DND-41 (cell line): Measurements from ENCODE around the gene PFN1.

ENCODE experiments used
- ATAC-seq: fragments of 200-7000 bp; cut with Tn5 transposase; 3 replicates; pipeline ENCODE4 v1.9.1; 2021; ENCODE audit warnings: low read depth; ENCODE audit not compliant: insufficient read depth
- DNase-seq: peaks from one replicate; pipeline ENCODE4 v3.0.0-alpha.2; 2020
- H2AFZ ChIP-seq: 2 replicates; pipeline ENCODE4 v1.6.0; 2012; ENCODE audit warnings: low read depth, low read length
- H3K27ac ChIP-seq: 2 replicates; pipeline ENCODE4 v1.5.1; 2012; ENCODE audit warnings: low read length, inconsistent platforms
- H3K27me3 ChIP-seq: fragments of 200-600 bp; sonication (generic); 2 replicates; pipeline ENCODE4 v1.6.0; 2012; ENCODE audit warnings: low read length, mild to moderate bottlenecking, inconsistent platforms; ENCODE audit not compliant: insufficient read depth, poor library complexity
- H3K36me3 ChIP-seq: 2 replicates; pipeline ENCODE4 v1.5.1; 2012; ENCODE audit warnings: low read length, inconsistent platforms; ENCODE audit not compliant: insufficient read depth
- H3K4me1 ChIP-seq: 2 replicates; pipeline ENCODE4 v1.5.1; 2012; ENCODE audit warnings: mild to moderate bottlenecking, low read length; ENCODE audit not compliant: insufficient read depth
- H3K4me2 ChIP-seq: 2 replicates; pipeline ENCODE4 v1.6.0; 2012; ENCODE audit warnings: mild to moderate bottlenecking, moderate library complexity, low read length, inconsistent platforms; ENCODE audit not compliant: insufficient read depth
- H3K4me3 ChIP-seq, 2 experiments: fragments of 200-600 bp in 1 of 2; shearing (Covaris generic) in 1 of 2; 2 replicates each; pipeline ENCODE4 v1.5.1; 2012 to 2016; ENCODE audit warnings: inconsistent platforms in 2 of 2, low read length in 2 of 2, mild to moderate bottlenecking in 2 of 2, low read depth in 1 of 2, moderate library complexity in 1 of 2
- H3K79me2 ChIP-seq: 2 replicates; pipeline ENCODE4 v1.6.0; 2012; ENCODE audit warnings: low read length, inconsistent platforms; ENCODE audit not compliant: insufficient read depth
- H3K9ac ChIP-seq: 2 replicates; pipeline ENCODE4 v1.6.0; 2012; ENCODE audit warnings: low read depth, mild to moderate bottlenecking, inconsistent platforms, low read length, moderate library complexity
- H3K9me3 ChIP-seq: 2 replicates; pipeline ENCODE4 v1.5.1; 2012; ENCODE audit warnings: low read length, moderate library complexity, mild to moderate bottlenecking, inconsistent platforms; ENCODE audit not compliant: insufficient read depth, severe bottlenecking
- H4K20me1 ChIP-seq: 2 replicates; pipeline ENCODE4 v1.6.0; 2012; ENCODE audit warnings: low read length; ENCODE audit not compliant: insufficient read depth
- EZH2 ChIP-seq: IDR thresholded peaks from 3 replicates; pipeline ENCODE4 v1.6.1; 2012; ENCODE audit warnings: borderline replicate concordance, low read depth, mild to moderate bottlenecking, moderate library complexity, low read length, inconsistent platforms; ENCODE audit not compliant: severe bottlenecking
- TF ChIP-seq, protein P1 (sequence below): IDR thresholded peaks from 2 replicates; pipeline ENCODE4 v1.5.1; 2012; ENCODE audit warnings: borderline replicate concordance, low read length, moderate library complexity, mild to moderate bottlenecking; ENCODE audit not compliant: poor library complexity, severe bottlenecking; ENCODE audit errors: extremely low read depth

PFN1 gene

DNA sequence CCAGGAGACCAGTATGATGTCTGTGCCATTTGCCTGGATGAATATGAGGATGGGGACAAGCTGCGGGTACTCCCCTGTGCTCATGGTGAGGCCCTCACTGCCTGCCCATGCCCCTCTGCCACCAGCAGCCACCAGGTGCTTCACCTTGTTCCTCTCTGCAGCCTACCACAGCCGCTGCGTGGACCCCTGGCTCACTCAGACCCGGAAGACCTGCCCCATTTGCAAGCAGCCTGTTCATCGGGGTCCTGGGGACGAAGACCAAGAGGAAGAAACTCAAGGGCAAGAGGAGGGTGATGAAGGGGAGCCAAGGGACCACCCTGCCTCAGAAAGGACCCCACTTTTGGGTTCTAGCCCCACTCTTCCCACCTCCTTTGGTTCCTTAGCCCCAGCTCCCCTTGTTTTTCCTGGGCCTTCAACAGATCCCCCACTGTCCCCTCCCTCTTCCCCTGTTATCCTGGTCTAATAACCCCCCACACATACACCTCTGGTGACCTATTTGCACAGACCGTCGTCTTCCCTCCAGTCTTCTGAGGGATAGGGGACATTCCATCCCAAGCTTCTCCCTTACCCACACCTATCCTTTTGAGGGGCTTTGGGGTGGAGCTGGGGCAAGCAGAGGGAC, 3.7 kb downstream of the PFN1 start:
- no peak for ATAC-seq
- peaks cover 70% of the 10 kb centered on the region for H3K4me1 ChIP-seq

DNA sequence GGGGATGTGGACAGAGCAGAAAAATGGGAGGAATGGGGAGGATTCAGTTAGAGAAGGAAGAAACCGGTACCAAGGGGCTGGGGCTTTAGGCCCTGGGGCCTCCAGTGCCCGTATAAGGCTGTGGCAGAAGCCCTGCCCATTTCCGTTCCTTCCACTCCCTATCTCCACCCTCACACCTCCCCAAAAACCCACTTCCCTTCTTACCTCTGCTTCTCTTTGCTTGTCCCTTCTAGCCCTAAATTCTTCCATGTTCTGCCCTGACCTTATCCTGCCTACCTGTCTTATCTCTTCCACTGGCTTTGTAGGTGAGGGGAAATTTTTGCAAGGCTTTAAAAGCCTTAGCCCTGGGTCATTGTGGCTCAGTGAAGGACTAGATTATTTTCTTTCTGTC, 4.2 kb downstream of the PFN1 start:
- Histone ChIP-seq H2AFZ (no peak overlapping the region), H3K4me3 (peak overlapping the region in 1 of 2 experiments; percentile 26; a peak in 1 of 4 replicates), H3K4me1 (peaks cover 70% of the 10 kb centered on the region), H3K9ac (peak overlapping the region; percentile 82; the same call in 1 of the 2 replicates), H3K4me2 (peak overlapping the region; percentile 97), H3K27me3 (no peaks in the 10 kb centered on the region), H3K9me3 (no peaks in the 10 kb centered on the region), H3K36me3 (peaks cover 70% of the 10 kb centered on the region), H4K20me1 (peaks cover 60% of the 10 kb centered on the region), H3K27ac (peak overlapping the region; percentile 51), H3K79me2 (peaks cover 85% of the 10 kb centered on the region)
- TF ChIP-seq EZH2: no peak
- TF ChIP-seq, protein P1, sequence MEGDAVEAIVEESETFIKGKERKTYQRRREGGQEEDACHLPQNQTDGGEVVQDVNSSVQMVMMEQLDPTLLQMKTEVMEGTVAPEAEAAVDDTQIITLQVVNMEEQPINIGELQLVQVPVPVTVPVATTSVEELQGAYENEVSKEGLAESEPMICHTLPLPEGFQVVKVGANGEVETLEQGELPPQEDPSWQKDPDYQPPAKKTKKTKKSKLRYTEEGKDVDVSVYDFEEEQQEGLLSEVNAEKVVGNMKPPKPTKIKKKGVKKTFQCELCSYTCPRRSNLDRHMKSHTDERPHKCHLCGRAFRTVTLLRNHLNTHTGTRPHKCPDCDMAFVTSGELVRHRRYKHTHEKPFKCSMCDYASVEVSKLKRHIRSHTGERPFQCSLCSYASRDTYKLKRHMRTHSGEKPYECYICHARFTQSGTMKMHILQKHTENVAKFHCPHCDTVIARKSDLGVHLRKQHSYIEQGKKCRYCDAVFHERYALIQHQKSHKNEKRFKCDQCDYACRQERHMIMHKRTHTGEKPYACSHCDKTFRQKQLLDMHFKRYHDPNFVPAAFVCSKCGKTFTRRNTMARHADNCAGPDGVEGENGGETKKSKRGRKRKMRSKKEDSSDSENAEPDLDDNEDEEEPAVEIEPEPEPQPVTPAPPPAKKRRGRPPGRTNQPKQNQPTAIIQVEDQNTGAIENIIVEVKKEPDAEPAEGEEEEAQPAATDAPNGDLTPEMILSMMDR: no peak
- peak; percentile 73 for DNase-seq
- ATAC-seq: peak; percentile 27

More for the DNA sequence above, 3.7 kb downstream of the PFN1 start:
- peak; percentile 44 for DNase-seq
- no peaks in the 10 kb centered on the region for H3K9me3 ChIP-seq
- H3K4me3 ChIP-seq: peak overlapping the region in 1 of 2 experiments; percentile 91; a peak in 1 of 4 replicates
- H3K27me3 ChIP-seq: no peaks in the 10 kb centered on the region
- peak overlapping the region; percentile 82; the same call in 1 of the 2 replicates for H3K9ac ChIP-seq
- peak overlapping the region; percentile 97 for H3K4me2 ChIP-seq
- H3K79me2 ChIP-seq: peaks cover 80% of the 10 kb centered on the region
- peak overlapping the region; percentile 51 for H3K27ac ChIP-seq
- peaks cover 70% of the 10 kb centered on the region for H3K36me3 ChIP-seq
- H2AFZ ChIP-seq: no peak overlapping the region
- no peak for TF ChIP-seq EZH2
- TF ChIP-seq, protein P1: no peak
- peaks cover 60% of the 10 kb centered on the region for H4K20me1 ChIP-seq

DNA sequence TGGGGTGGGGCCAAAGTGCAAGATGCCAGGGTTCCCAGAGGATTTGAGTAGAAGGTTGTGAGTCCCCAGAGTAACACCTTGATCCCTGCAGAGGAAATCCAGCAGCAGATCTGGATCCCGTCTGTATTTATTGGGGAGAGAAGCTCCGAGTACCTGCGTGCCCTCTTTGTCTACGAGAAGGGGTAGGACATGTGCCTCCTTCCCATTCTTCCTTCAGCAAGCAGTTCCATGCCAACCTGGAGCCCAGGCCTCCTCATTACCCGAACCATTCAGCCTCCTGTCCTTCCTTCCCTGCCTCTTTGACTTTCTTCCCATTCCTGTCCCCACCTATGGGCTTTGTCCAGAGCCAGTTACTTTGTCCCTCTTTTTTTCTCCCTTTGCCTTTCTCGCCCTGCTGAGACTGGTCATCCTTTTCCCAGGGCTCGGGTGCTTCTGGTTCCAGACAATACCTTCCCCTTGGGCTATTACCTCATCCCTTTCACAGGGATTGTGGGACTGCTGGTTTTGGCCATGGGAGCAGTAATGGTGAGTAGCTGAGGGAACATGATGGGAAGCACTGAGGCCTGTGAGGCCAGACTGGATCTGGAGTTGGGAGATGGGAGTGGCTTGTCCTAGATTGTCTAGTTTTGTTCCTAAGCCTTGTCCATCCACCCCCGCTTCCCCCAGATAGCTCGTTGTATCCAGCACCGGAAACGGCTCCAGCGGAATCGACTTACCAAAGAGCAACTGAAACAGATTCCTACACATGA, 5.4 kb downstream of the PFN1 start:
- H3K27ac ChIP-seq: peak overlapping the region; percentile 21; the same call in 1 of the 2 replicates
- peaks cover 78% of the 10 kb centered on the region for H3K4me1 ChIP-seq
- DNase-seq (no peak), ATAC-seq (no peak)
- H3K9me3 ChIP-seq: no peaks in the 10 kb centered on the region
- H4K20me1 ChIP-seq: peaks cover 69% of the 10 kb centered on the region
- H3K4me2 ChIP-seq: peak overlapping the region; percentile 97
- H3K36me3 ChIP-seq: peaks cover 77% of the 10 kb centered on the region
- peak overlapping the region in 1 of 2 experiments; percentile 77; a peak in 1 of 4 replicates for H3K4me3 ChIP-seq
- H3K27me3 ChIP-seq: no peaks in the 10 kb centered on the region
- H3K79me2 ChIP-seq: peaks cover 93% of the 10 kb centered on the region
- H3K9ac ChIP-seq: peak overlapping the region; percentile 82
- TF ChIP-seq, protein P1: no peak
- no peak for TF ChIP-seq EZH2
- H2AFZ ChIP-seq: no peak overlapping the region
